ENCODE data around the gene NCBP1. TPM values are rescaled to one million over a fixed set of nuclear protein-coding genes. Genes with fewer than 3 reads are reported as not detected.
"Not testable (repeated sequence)": the region's sequence is repeated elsewhere in the genome, so short reads cannot be mapped to it uniquely, and the experiment has no call there.

Gene NCBP1, protein sequence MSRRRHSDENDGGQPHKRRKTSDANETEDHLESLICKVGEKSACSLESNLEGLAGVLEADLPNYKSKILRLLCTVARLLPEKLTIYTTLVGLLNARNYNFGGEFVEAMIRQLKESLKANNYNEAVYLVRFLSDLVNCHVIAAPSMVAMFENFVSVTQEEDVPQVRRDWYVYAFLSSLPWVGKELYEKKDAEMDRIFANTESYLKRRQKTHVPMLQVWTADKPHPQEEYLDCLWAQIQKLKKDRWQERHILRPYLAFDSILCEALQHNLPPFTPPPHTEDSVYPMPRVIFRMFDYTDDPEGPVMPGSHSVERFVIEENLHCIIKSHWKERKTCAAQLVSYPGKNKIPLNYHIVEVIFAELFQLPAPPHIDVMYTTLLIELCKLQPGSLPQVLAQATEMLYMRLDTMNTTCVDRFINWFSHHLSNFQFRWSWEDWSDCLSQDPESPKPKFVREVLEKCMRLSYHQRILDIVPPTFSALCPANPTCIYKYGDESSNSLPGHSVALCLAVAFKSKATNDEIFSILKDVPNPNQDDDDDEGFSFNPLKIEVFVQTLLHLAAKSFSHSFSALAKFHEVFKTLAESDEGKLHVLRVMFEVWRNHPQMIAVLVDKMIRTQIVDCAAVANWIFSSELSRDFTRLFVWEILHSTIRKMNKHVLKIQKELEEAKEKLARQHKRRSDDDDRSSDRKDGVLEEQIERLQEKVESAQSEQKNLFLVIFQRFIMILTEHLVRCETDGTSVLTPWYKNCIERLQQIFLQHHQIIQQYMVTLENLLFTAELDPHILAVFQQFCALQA
- 35.3 TPM for total RNA-seq

- no peaks in the 10 kb centered on the region for H3K27me3 ChIP-seq (ENCODE audit: insufficient read depth, low read length)
- H3K9me3 ChIP-seq (ENCODE audit: low read depth, low read length): no peaks in the 10 kb centered on the region
- H3K4me1 ChIP-seq (ENCODE audit: insufficient read depth, low read length): peaks cover 43% of the 10 kb centered on the region
- peak within 1 kb of the TSS; percentile 92 for H3K4me3 ChIP-seq (ENCODE audit: low read length)
These were observed at the start of gene NCBP1, which contains the start of gene TSTD2 for GRCh38 chr9:97632985-97633858. Gene NCBP1, plus strand, starts transcription at chr9:97633821. Its CDS starts 61 bp downstream, at chr9:97633882. Gene TSTD2, minus strand, starts transcription at chr9:97633368. Its CDS starts 5,806 bp downstream, at chr9:97627562.

- not testable (repeated sequence) for H3K4me3 ChIP-seq (ENCODE audit: low read length); H3K9me3 ChIP-seq (ENCODE audit: low read depth, low read length); H3K4me1 ChIP-seq (ENCODE audit: insufficient read depth, low read length); H3K27me3 ChIP-seq (ENCODE audit: insufficient read depth, low read length)
These were observed 48.8 kb upstream of the NCBP1 start for GRCh38 chr9:97584778-97585177.

- not testable (repeated sequence) for H3K4me3 ChIP-seq (ENCODE audit: low read length); H3K9me3 ChIP-seq (ENCODE audit: low read depth, low read length); H3K27me3 ChIP-seq (ENCODE audit: insufficient read depth, low read length); H3K4me1 ChIP-seq (ENCODE audit: insufficient read depth, low read length)
These were observed 46.7 kb upstream of the NCBP1 start for GRCh38 chr9:97586909-97587308.

- Histone ChIP-seq H3K4me3 (ENCODE audit: low read length) (no peak overlapping the region), H3K4me1 (ENCODE audit: insufficient read depth, low read length) (no peaks in the 10 kb centered on the region), H3K27me3 (ENCODE audit: insufficient read depth, low read length) (no peaks in the 10 kb centered on the region), H3K9me3 (ENCODE audit: low read depth, low read length) (no peaks in the 10 kb centered on the region)
These were observed 42.1 kb upstream of the NCBP1 start for GRCh38 chr9:97591535-97591934.

GRCh38 chr9:97592126-97592525 lies 41.5 kb upstream of the NCBP1 start:
- no peaks in the 10 kb centered on the region for H3K4me1 ChIP-seq (ENCODE audit: insufficient read depth, low read length)
- no peak overlapping the region for H3K4me3 ChIP-seq (ENCODE audit: low read length)
- H3K27me3 ChIP-seq (ENCODE audit: insufficient read depth, low read length): no peaks in the 10 kb centered on the region
- no peaks in the 10 kb centered on the region for H3K9me3 ChIP-seq (ENCODE audit: low read depth, low read length)

GRCh38 chr9:97593960-97594359 lies 39.7 kb upstream of the NCBP1 start:
- Histone ChIP-seq H3K27me3 (ENCODE audit: insufficient read depth, low read length) (no peaks in the 10 kb centered on the region), H3K9me3 (ENCODE audit: low read depth, low read length) (no peaks in the 10 kb centered on the region), H3K4me3 (ENCODE audit: low read length) (no peak overlapping the region), H3K4me1 (ENCODE audit: insufficient read depth, low read length) (peaks cover 6% of the 10 kb centered on the region)

DNA sequence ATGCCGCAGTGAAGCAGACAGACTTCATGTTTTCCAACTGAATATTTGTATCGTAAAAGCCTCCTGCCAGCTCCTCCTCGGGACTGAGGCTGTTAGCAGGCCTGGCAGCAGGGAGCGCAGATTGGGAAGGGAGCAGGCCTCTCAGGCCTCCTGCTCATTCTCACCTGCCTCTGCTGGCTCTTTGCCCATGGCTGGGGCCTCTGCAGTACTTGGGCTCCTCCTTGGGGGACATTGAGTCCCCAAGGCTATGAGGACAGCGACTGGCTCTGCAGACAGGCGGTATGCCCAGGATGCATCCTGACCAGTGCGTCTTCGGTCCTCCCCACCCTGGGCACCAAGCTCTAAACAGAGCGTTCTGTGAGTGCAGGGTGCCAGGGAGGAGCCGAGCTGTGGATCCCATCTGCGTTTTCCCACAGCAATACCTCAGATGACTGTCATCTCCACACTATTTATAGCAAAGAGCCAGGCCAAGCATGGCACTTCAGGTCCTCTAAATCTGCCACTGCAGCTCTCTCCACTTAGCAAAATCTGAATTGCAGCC lies 39.2 kb upstream of the NCBP1 start:
- Histone ChIP-seq H3K4me1 (ENCODE audit: insufficient read depth, low read length) (peaks cover 6% of the 10 kb centered on the region), H3K27me3 (ENCODE audit: insufficient read depth, low read length) (no peaks in the 10 kb centered on the region), H3K9me3 (ENCODE audit: low read depth, low read length) (no peaks in the 10 kb centered on the region), H3K4me3 (ENCODE audit: low read length) (no peak overlapping the region)

DNA sequence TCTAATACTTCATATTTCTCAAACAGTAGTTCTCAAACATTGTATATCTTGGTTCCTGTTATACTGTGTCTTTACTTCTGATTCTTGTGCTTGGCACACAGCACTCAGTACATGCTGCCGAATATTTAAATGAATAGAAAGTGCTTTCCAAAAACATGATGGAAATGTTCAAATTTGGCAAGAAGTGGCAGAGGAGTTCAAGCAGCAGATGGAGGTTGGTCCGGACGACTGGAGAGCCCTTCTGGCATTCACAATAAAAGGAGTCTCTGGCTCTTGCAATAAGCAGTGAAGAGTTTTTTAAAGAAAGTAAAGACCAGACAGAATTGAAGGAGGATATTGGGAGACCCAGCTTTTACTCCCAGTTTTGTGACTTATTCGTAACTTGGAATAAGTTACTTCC lies 36.7 kb upstream of the NCBP1 start:
- no peaks in the 10 kb centered on the region for H3K27me3 ChIP-seq (ENCODE audit: insufficient read depth, low read length)
- H3K4me3 ChIP-seq (ENCODE audit: low read length): no peak overlapping the region
- no peaks in the 10 kb centered on the region for H3K9me3 ChIP-seq (ENCODE audit: low read depth, low read length)
- peaks cover 6% of the 10 kb centered on the region for H3K4me1 ChIP-seq (ENCODE audit: insufficient read depth, low read length)

DNA sequence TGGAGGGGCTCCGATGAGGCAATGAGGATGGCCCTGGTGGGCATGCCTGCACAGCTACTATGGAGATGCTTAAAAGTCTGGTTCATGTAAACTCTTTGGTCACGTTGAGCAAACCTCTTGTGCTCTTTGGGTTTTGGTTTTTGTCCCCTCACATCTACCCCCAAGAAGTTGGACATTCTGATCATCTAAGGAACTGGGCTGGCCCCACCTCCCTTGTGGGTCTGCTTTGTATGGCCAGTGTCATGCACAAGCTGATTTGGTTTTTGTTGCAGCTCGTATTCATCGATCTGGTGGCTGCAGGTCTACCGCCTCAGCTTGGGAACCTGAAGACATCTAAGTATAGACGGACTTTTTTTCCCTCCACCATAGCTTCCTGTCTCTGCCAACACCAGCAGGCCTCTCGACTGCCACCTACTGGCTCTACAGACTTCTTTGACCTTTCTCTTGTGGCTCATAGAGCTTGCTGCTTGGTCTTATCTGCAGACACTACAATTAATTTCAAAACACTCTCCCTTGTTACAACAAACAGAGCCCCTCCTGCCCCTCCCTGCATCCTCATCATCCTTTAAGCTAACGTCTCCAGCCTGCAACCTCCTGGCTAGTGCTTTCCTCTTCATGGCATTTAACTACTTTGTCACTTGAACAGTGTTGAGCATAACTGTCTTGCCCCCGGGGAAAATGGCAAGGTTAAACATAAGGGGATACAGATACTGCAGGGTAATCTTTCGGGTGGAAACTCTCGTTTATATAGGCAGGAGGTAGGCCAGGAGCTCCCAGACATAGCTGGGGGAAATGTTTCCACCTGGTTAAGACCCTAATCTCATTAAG lies 34.9 kb upstream of the NCBP1 start:
- no peak overlapping the region for H3K4me3 ChIP-seq (ENCODE audit: low read length)

DNA sequence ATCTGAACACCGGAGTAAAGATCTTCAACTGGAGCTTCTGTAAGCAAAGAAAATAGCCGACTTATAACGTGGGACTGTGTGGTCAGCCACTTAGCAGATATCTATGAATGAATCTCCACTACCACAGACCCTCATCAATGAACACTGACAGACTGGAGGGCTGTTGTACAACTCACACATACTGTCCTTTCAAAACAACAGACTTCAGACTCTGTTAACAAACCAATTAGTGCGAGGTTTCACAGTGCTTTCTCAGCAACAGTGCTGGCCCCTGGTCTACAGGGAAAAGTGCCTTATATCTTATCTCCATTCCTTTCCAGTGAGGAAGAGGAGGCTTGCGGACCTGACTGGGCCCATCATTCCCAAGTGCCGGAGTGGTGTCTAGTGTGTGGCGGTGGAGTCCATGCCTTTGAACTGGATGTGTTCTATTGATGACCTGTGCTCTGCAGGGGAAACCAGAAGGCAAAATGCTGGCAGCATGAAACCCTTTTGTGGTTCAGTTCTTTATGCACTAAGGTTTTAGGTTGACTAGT lies 34.2 kb upstream of the NCBP1 start:
- H3K4me3 ChIP-seq (ENCODE audit: low read length): no peak overlapping the region
- no peaks in the 10 kb centered on the region for H3K27me3 ChIP-seq (ENCODE audit: insufficient read depth, low read length)
- no peaks in the 10 kb centered on the region for H3K9me3 ChIP-seq (ENCODE audit: low read depth, low read length)
- H3K4me1 ChIP-seq (ENCODE audit: insufficient read depth, low read length): peaks cover 6% of the 10 kb centered on the region

More for the DNA sequence above, 34.9 kb upstream of the NCBP1 start:
- Histone ChIP-seq H3K27me3 (ENCODE audit: insufficient read depth, low read length) (no peaks in the 10 kb centered on the region), H3K9me3 (ENCODE audit: low read depth, low read length) (no peaks in the 10 kb centered on the region), H3K4me1 (ENCODE audit: insufficient read depth, low read length) (peaks cover 6% of the 10 kb centered on the region)

DNA sequence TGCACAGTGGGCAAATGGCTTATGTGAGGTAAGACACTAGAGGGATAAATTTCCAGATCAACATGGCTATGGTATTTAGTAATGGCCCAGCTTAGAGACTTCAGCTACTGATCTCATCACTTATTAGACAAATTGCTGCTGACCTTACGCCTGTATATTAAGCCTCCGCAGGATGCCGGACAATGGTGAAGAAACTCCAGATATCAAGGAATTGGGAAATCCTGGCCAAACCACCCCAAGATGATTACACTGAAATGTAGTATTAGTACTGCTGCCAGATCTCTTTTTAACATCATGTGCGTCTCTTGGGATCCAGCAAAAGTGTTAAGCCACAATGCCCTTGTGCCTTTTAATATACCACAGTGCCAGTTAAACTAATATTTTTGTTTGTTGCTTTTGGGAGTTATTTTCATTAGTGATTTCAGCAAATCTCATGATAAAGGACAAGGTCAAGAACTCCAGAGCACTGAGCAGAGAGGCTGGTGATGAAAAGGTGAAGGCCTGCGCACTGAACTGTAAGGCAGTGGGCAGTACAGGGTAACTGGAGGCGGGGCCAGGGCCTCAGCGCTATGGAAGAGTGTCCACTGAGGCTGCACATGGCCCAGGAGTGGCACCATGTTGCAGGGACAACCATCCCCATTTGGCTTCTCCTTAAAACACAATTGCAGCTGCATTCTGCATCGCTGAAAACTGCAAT lies 32.9 kb upstream of the NCBP1 start:
- Histone ChIP-seq H3K9me3 (ENCODE audit: low read depth, low read length) (no peaks in the 10 kb centered on the region), H3K4me3 (ENCODE audit: low read length) (no peak overlapping the region), H3K4me1 (ENCODE audit: insufficient read depth, low read length) (peaks cover 6% of the 10 kb centered on the region), H3K27me3 (ENCODE audit: insufficient read depth, low read length) (no peaks in the 10 kb centered on the region)

GRCh38 chr9:97601228-97601898 lies 32.3 kb upstream of the NCBP1 start:
- H3K4me1 ChIP-seq (ENCODE audit: insufficient read depth, low read length): peaks cover 6% of the 10 kb centered on the region
- H3K9me3 ChIP-seq (ENCODE audit: low read depth, low read length): no peaks in the 10 kb centered on the region
- no peak overlapping the region for H3K4me3 ChIP-seq (ENCODE audit: low read length)
- H3K27me3 ChIP-seq (ENCODE audit: insufficient read depth, low read length): no peaks in the 10 kb centered on the region

DNA sequence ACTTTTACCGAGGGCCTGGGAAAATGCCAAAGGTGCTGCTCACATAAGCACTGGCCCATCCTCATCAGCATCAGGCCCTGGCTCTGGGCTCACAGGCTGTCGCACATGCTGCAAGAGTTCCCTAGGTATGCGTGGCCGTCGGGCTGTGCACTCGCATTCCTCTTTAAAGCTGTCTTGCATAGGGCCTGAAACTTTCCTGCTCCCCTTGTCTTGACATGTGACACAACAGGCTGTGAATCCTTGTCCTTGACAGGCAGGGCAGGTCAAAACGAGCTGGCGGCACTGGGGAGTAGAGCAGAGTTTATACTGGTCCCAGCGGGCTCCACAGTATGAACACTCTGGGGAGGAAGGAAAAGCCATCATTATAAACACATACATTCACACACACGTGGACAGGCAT lies 31.2 kb upstream of the NCBP1 start:
- Histone ChIP-seq H3K4me1 (ENCODE audit: insufficient read depth, low read length) (peaks cover 6% of the 10 kb centered on the region), H3K27me3 (ENCODE audit: insufficient read depth, low read length) (no peaks in the 10 kb centered on the region), H3K9me3 (ENCODE audit: low read depth, low read length) (no peaks in the 10 kb centered on the region), H3K4me3 (ENCODE audit: low read length) (no peak overlapping the region)

Measured in mononuclear cell (primary cell).